Endothelial cell of umbilical vein (primary cell): ENCODE results near the gene MPP3. TPM values are rescaled to one million over a fixed set of nuclear protein-coding genes. Genes with fewer than 3 reads are reported as not detected.

ENCODE experiments used
- BruUV-seq: library from RNA; stranded (reverse); fragments of 400-500 nt; replicated peaks from 2 replicates; lab custom pipeline; 2021; lab: Mats Ljungman, UMichigan
- CTCF ChIA-PET: fragments of 300-600, 350-600 bp; sonication (Branson Sonifier 250); formaldehyde crosslinking; loops from one replicate; lab custom pipeline; 2021; ENCODE audit warnings: antibody characterized with exemption, inconsistent platforms; lab: Charles Lee
- POLR2A ChIA-PET: fragments of 300-600, 350-600 bp; sonication (Branson Sonifier 250); formaldehyde crosslinking; loops from one replicate; lab custom pipeline; 2021; ENCODE audit warnings: antibody characterized with exemption, inconsistent platforms; lab: Charles Lee
- DNase-seq: peaks from one replicate; pipeline ENCODE4 v3.0.0-alpha.2; 2011; ENCODE audit warnings: low read depth, low spot score
- FAIRE-seq: peaks from 2 replicates; lab custom pipeline; 2011; peaks lifted over from hg19 to GRCh38; lab: Jason Lieb, UNC
- H2AFZ ChIP-seq: 2 replicates; pipeline ENCODE4 v1.6.0; 2012; ENCODE audit warnings: low read depth, low read length, control low read depth, inconsistent platforms
- H3K27ac ChIP-seq: 2 replicates; pipeline ENCODE4 v1.5.1; 2011; ENCODE audit warnings: low read depth, mild to moderate bottlenecking, control low read depth, low read length, moderate library complexity; ENCODE audit not compliant: insufficient read depth
- H3K27me3 ChIP-seq, 2 experiments: 2 replicates each; pipeline versions ENCODE4 v1.6.0 to v1.6.1; 2011; ENCODE audit warnings: low read length in 2 of 2, mixed read lengths in 1 of 2; ENCODE audit not compliant: control insufficient read depth in 2 of 2, insufficient read depth in 2 of 2
- H3K36me3 ChIP-seq, 2 experiments: 2 replicates in 1 of 2; 3 replicates in 1 of 2; pipeline ENCODE4 v1.5.1; 2011; ENCODE audit warnings: low read length in 2 of 2, mild to moderate bottlenecking in 1 of 2, moderate library complexity in 1 of 2; ENCODE audit not compliant: control insufficient read depth in 2 of 2, insufficient read depth in 2 of 2; ENCODE audit errors: extremely low read depth in 1 of 2
- H3K4me1 ChIP-seq: 3 replicates; pipeline ENCODE4 v1.5.1; 2011; ENCODE audit warnings: mild to moderate bottlenecking, low read length; ENCODE audit not compliant: control insufficient read depth, insufficient read depth; ENCODE audit errors: extremely low read depth
- H3K4me2 ChIP-seq: 2 replicates; pipeline ENCODE4 v1.6.1; 2011; ENCODE audit warnings: low read length, control low read depth, mixed read lengths; ENCODE audit not compliant: insufficient read depth
- H3K4me3 ChIP-seq, 3 experiments: fragments of 200-600 bp in 1 of 3; sonication (generic), shearing (Covaris generic) in 1 of 3; replicated peaks in 1 of 3; 2 replicates each; pipeline ENCODE4 v1.5.1; 2011 to 2016; ENCODE audit warnings: control low read depth in 3 of 3, low read length in 3 of 3, mild to moderate bottlenecking in 2 of 3, inconsistent platforms in 1 of 3, low read depth in 1 of 3, moderate library complexity in 1 of 3; ENCODE audit not compliant: insufficient read depth in 1 of 3
- H3K79me2 ChIP-seq: 2 replicates; pipeline ENCODE4 v1.6.0; 2012; ENCODE audit warnings: low read length, inconsistent platforms; ENCODE audit not compliant: control insufficient read depth, insufficient read depth
- H3K9ac ChIP-seq: replicated peaks from 2 replicates; pipeline ENCODE3; 2011; ENCODE audit warnings: low read length, control low read depth; ENCODE audit not compliant: insufficient read depth; ENCODE audit errors: extremely low read depth
- H3K9me1 ChIP-seq: replicated peaks from 3 replicates; pipeline ENCODE4 v1.6.0; 2011; ENCODE audit warnings: mild to moderate bottlenecking, low read length; ENCODE audit not compliant: control insufficient read depth, insufficient read depth; ENCODE audit errors: extremely low read depth
- H3K9me3 ChIP-seq: replicated peaks from 2 replicates; pipeline ENCODE4 v1.5.1; 2012; ENCODE audit warnings: low read length, inconsistent platforms; ENCODE audit not compliant: control insufficient read depth, insufficient read depth
- H4K20me1 ChIP-seq: replicated peaks from 2 replicates; pipeline ENCODE3; 2011; ENCODE audit warnings: mild to moderate bottlenecking, low read length; ENCODE audit not compliant: control insufficient read depth, insufficient read depth; ENCODE audit errors: extremely low read depth
- CTCF ChIP-seq, 2 donors: IDR thresholded peaks; 1 replicate in 1 of 2; 2 replicates in 1 of 2; pipeline ENCODE4 v1.5.1; 2011; ENCODE audit warnings: low read length in 2 of 2, mild to moderate bottlenecking in 2 of 2, moderate library complexity in 2 of 2, control low read depth in 1 of 2, inconsistent platforms in 1 of 2, low read depth in 1 of 2; ENCODE audit not compliant: insufficient read depth in 1 of 2; ENCODE audit errors: extremely low read depth in 1 of 2
- EZH2 ChIP-seq: IDR thresholded peaks from 2 replicates; pipeline ENCODE4 v1.6.1; 2012; ENCODE audit warnings: borderline replicate concordance, low read depth, mild to moderate bottlenecking, moderate library complexity, low read length, inconsistent platforms; ENCODE audit not compliant: severe bottlenecking
- FOS ChIP-seq: IDR thresholded peaks from 2 replicates; pipeline ENCODE4 v1.6.1; 2011; ENCODE audit warnings: mild to moderate bottlenecking, low read length, moderate library complexity, borderline replicate concordance; ENCODE audit not compliant: insufficient read depth
- GATA2 ChIP-seq: IDR thresholded peaks from 2 replicates; pipeline ENCODE4 v1.7.0; 2011; ENCODE audit warnings: low read depth, mild to moderate bottlenecking, moderate library complexity, mixed read lengths, low read length; ENCODE audit not compliant: insufficient read length, insufficient read depth
- JUN ChIP-seq: IDR thresholded peaks from 2 replicates; pipeline ENCODE4 v1.6.1; 2011; ENCODE audit warnings: borderline replicate concordance, low read depth; ENCODE audit not compliant: insufficient read length, insufficient read depth
- MAX ChIP-seq: IDR thresholded peaks from 2 replicates; pipeline ENCODE4 v1.6.1; 2011; ENCODE audit not compliant: insufficient read depth, insufficient read length
- MYC ChIP-seq: IDR thresholded peaks from one replicate; pipeline ENCODE4 v1.6.1; 2011; ENCODE audit warnings: mild to moderate bottlenecking, low read depth, low read length
- POLR2A ChIP-seq: IDR thresholded peaks from 2 replicates; pipeline ENCODE4 v1.6.1; 2012; ENCODE audit warnings: low read depth, mild to moderate bottlenecking, control low read depth, low read length
- POLR2AphosphoS5 ChIP-seq: IDR thresholded peaks from 2 replicates; pipeline ENCODE4 v1.6.1; 2012; ENCODE audit warnings: low read depth, mild to moderate bottlenecking, control low read depth, low read length, moderate library complexity; ENCODE audit not compliant: insufficient read depth
- dilution Hi-C: fragments of 300-500 bp; cut with MboI; formaldehyde crosslinking; loops from one replicate; pipeline ENCODE4 v1.15.0; 2019; ENCODE audit warnings: low sequenced_read_pairs; ENCODE audit not compliant: extremely low pct_ligation_motif_present
- intact Hi-C: fragments of 100-400 bp; cut with micrococcal nuclease; formaldehyde crosslinking; loops from one replicate; pipeline ENCODE4 v1.10.0; 2022
- polyA plus RNA-seq, 4 experiments: library from polyadenylated mRNA; depleted of rRNA in 3 of 4; stranded (reverse) in 3 of 4; unstranded in 1 of 4; fragments of >200 nt; gene quantifications; 2 replicates each; pipeline versions ENCODE4 v1.2.1 to v1.2.3, GENCODE V29; 2011 to 2012; ENCODE audit warnings: missing spikeins in 1 of 4
- total RNA-seq: library from RNA; stranded (reverse); gene quantifications from 2 replicates; pipeline ENCODE4 v1.2.3, GENCODE V29; 2021

Gene MPP3
- total and polyA plus RNA-seq, 2 donors (not counting 3 experiments of a cell fraction or from before 2014, with no cell fraction given): 6.1 to 11.3 TPM

GRCh38 chr17:43877451-43878155 lies 44.7 kb upstream of the MPP3 start:
- ChIA-PET POLR2A (interaction anchor here (0.6 kb wide), 1 partner anchor 13 kb away, joined by 5 read pairs; no protein-coding TSS in a partner anchor), CTCF (interaction anchor here (0.8 to 4.7 kb wide), 11 partner anchors 13 to 291 kb away, joined by 3 to 69 read pairs (median 8); no protein-coding TSS in a partner anchor)
- intact Hi-C loops: loop anchor here (1.0 kb wide), 1 partner anchor 118 kb away; no protein-coding TSS in a partner anchor
- H4K20me1 ChIP-seq: no peaks in the 10 kb centered on the region
- no peaks in the 10 kb centered on the region for H3K79me2 ChIP-seq
- TF ChIP-seq MAX: no peak
- TF ChIP-seq GATA2: no peak
- TF ChIP-seq JUN: no peak
- no peak for TF ChIP-seq POLR2A
- no peak for TF ChIP-seq EZH2
- TF ChIP-seq FOS: no peak
- TF ChIP-seq MYC: no peak
- no peak for TF ChIP-seq POLR2AphosphoS5
- TF ChIP-seq CTCF (IDR thresholded peaks at IDR 0.05; ENCODE audit: extremely low read depth in 1 of 2, insufficient read depth in 1 of 2, low read depth in 1 of 2, low read length in 2 of 2): no peak
- H3K27ac ChIP-seq: no peak overlapping the region
- H3K4me1 ChIP-seq: no peaks in the 10 kb centered on the region
- H3K36me3 ChIP-seq: no peaks in the 10 kb centered on the region
- dilution Hi-C loops: no loop called here
- no peak overlapping the region for H3K4me2 ChIP-seq
- no peak overlapping the region for H3K9ac ChIP-seq
- BruUV-seq: no TSS peak
- no peaks in the 10 kb centered on the region for H3K9me1 ChIP-seq
- DNase-seq (no peak), FAIRE-seq (no peak)
- no peaks in the 10 kb centered on the region for H3K9me3 ChIP-seq
- no peak overlapping the region for H2AFZ ChIP-seq
- H3K27me3 ChIP-seq: peaks cover 4 to 5% of the 10 kb centered on the region in 2 experiments
- no peak overlapping the region for H3K4me3 ChIP-seq
